Mammary epithelial cell (primary cell): Measurements from ENCODE around the gene MOGAT2.

ENCODE experiments used
- CTCF ChIP-seq, 2 donors: IDR thresholded peaks in 1 of 2; conservative IDR thresholded peaks in 1 of 2; 2 replicates each; pipeline ENCODE4 v1.5.1; 2011 to 2012; ENCODE audit warnings: inconsistent platforms in 2 of 2, low read length in 2 of 2, mild to moderate bottlenecking in 2 of 2, control low read depth in 1 of 2, low read depth in 1 of 2; ENCODE audit not compliant: insufficient read depth in 1 of 2; ENCODE audit errors: extremely low read depth in 1 of 2
- EZH2 ChIP-seq: IDR thresholded peaks from 2 replicates; pipeline ENCODE4 v1.6.1; 2012; ENCODE audit warnings: low read length, inconsistent platforms, borderline replicate concordance

GRCh38 chr11:75779960-75780359 lies 62.3 kb downstream of the MOGAT2 start:
- TF ChIP-seq CTCF (conservative IDR thresholded peaks at IDR 0.05 in 1 of 2, IDR thresholded peaks at IDR 0.05 in 1 of 2; ENCODE audit: extremely low read depth in 1 of 2, insufficient read depth in 1 of 2, low read depth in 1 of 2, low read length in 2 of 2) (no peak), EZH2 (no peak)
